Peyer's patch (tissue), 4 donors: ENCODE results near the gene MFRP.
A peak's percentile ranks its signal among the peaks of the same experiment; 100 is the strongest.

ENCODE experiments used
- POLR2A ChIP-seq, 2 donors: fragments of 450-650 bp; IDR thresholded peaks; one replicate each; pipeline ENCODE4 v1.5.1; 2017; ENCODE audit warnings: antibody characterized with exemption in 2 of 2, mild to moderate bottlenecking in 2 of 2, moderate library complexity in 2 of 2
- TF ChIP-seq, protein P1 (sequence below), 6 experiments: fragments of 450-650 bp in 4 of 6; fragments of 200-600 bp in 2 of 6; sonication (generic) in 1 of 6; IDR thresholded peaks; one replicate each; pipeline ENCODE4 v1.5.1; 2017 to 2019; ENCODE audit warnings: antibody characterized with exemption in 6 of 6, mild to moderate bottlenecking in 3 of 6, moderate library complexity in 1 of 6

DNA sequence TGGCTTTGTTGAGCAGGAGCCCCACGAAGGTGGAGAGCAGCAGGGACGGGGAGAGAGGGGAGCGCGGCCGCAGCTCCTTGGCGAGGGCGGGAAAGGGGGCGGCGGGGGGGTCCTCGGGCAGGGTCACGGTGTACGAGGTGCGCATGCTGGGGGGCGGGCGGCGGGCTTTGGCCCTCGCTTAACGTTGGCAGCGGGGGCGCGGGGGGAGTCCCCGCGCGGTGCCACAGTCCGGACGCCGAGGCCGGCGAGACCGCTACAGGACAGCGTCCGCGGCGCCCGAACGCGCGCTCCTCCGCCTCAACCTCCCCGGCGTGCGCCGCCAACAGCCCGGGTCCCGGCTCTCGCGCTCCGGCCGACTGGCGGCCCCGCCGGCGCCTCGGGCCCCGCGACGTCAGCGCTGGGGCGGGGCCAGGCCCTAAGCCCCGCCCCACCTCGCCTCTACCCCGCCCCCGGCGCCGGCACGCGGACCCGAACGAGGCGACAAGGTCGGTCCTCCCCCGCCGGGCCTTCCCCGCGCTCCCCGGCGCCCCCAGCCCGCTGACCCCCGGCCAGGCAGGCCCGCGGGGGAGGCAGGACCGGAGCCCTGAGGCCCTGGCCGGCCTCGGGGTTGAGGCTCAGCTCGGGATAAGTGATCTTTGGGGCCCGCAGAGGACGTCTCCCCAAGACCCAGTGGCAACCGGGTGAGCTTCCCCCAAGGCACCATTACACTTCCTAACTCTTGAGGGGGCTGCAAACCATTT lies 17.5 kb upstream of the MFRP start:
- TF ChIP-seq, protein P1, sequence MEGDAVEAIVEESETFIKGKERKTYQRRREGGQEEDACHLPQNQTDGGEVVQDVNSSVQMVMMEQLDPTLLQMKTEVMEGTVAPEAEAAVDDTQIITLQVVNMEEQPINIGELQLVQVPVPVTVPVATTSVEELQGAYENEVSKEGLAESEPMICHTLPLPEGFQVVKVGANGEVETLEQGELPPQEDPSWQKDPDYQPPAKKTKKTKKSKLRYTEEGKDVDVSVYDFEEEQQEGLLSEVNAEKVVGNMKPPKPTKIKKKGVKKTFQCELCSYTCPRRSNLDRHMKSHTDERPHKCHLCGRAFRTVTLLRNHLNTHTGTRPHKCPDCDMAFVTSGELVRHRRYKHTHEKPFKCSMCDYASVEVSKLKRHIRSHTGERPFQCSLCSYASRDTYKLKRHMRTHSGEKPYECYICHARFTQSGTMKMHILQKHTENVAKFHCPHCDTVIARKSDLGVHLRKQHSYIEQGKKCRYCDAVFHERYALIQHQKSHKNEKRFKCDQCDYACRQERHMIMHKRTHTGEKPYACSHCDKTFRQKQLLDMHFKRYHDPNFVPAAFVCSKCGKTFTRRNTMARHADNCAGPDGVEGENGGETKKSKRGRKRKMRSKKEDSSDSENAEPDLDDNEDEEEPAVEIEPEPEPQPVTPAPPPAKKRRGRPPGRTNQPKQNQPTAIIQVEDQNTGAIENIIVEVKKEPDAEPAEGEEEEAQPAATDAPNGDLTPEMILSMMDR (IDR thresholded peaks at IDR 0.05), result no peak
- peak; percentile 66 to 88 for TF ChIP-seq POLR2A (IDR thresholded peaks at IDR 0.05)
